ENCODE results near the gene BID.

DNA sequence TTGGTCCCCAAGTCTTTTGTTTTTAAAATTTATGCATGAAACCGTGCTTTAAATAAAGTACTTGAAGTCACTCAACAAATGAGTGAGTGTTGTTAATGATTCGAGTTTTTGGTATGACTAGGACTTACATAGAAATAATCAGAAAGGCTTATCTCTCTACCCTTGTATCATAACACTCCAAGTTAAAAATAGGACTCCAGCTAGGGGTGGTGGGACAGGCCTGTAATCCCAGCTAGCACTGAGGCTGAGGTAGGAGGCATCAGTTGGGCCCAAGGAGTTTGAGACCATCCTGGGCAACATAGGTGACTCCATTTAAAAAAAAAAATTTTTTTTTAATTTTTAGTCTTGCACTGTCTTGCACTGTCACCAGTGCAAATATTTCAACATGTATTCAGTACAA lies 80.1 kb downstream of the BID start:
- TF ChIP-seq GATA3 (IDR thresholded peaks at IDR 0.05; ENCODE audit: low read depth, low read length): no peak
- no peak for TF ChIP-seq GATA2 (IDR thresholded peaks at IDR 0.05; ENCODE audit: low read depth, low read length)
